SK-N-SH treated with all-trans-retinoic acid at 6 μM for 48 hours (cell line): Measurements from ENCODE around the gene BOK.

Experiments
- ATAC-seq: fragments of 200-7000 bp; cut with Tn5 transposase; 3 replicates; pipeline ENCODE4 v1.9.1; 2020; ENCODE audit warnings: mild to moderate bottlenecking, moderate library complexity
- ARNTL ChIP-seq: fragments of 450-650 bp; formaldehyde crosslinking; IDR thresholded peaks from 2 replicates; pipeline ENCODE4 v1.5.0; 2020; ENCODE audit warnings: low read depth, mild to moderate bottlenecking, moderate library complexity, borderline replicate concordance
- BACH2 ChIP-seq: fragments of 250-450 bp; sonication (Bioruptor Pico); IDR thresholded peaks from 2 replicates; pipeline ENCODE4 v1.9.0; 2021; ENCODE audit warnings: mild to moderate bottlenecking, borderline replicate concordance
- CREB5 ChIP-seq: fragments of 250-450 bp; sonication (Bioruptor Pico); IDR thresholded peaks from 2 replicates; pipeline ENCODE4 v1.5.1; 2020; ENCODE audit warnings: low read depth, mild to moderate bottlenecking, moderate library complexity
- CSDC2 ChIP-seq: fragments of 250-450 bp; sonication (Bioruptor Pico); IDR thresholded peaks from 2 replicates; pipeline ENCODE4 v1.5.0; 2020; ENCODE audit warnings: mild to moderate bottlenecking, moderate library complexity
- CSRNP3 ChIP-seq: fragments of 250-450 bp; sonication (Bioruptor Pico); IDR thresholded peaks from 2 replicates; pipeline ENCODE4 v1.5.1; 2021; ENCODE audit warnings: mild to moderate bottlenecking, moderate library complexity
- GLIS3 ChIP-seq: fragments of 250-450 bp; sonication (Bioruptor Pico); IDR thresholded peaks from 2 replicates; pipeline ENCODE4 v1.5.0; 2020; ENCODE audit warnings: mild to moderate bottlenecking, moderate library complexity
- ISL1 ChIP-seq: fragments of 250-450 bp; sonication (Bioruptor Pico); IDR thresholded peaks from 2 replicates; pipeline ENCODE4 v2.1.2; 2022; ENCODE audit warnings: mild to moderate bottlenecking, moderate library complexity
- OSR1 ChIP-seq: fragments of 250-450 bp; sonication (Bioruptor Pico); IDR thresholded peaks from 2 replicates; pipeline ENCODE4 v1.8.0; 2022; ENCODE audit warnings: moderate library complexity, mild to moderate bottlenecking, inconsistent platforms
- PATZ1 ChIP-seq: fragments of 250-450 bp; sonication (Bioruptor Pico); IDR thresholded peaks from 2 replicates; pipeline ENCODE4 v1.8.0; 2020; ENCODE audit warnings: mild to moderate bottlenecking, moderate library complexity, borderline replicate concordance
- POU6F1 ChIP-seq: fragments of 250-450 bp; sonication (Bioruptor Pico); IDR thresholded peaks from 2 replicates; pipeline ENCODE4 v1.8.0; 2021; ENCODE audit warnings: low read depth, mild to moderate bottlenecking, moderate library complexity, borderline replicate concordance
- PPARA ChIP-seq: fragments of 250-450 bp; sonication (Bioruptor Pico); IDR thresholded peaks from 2 replicates; pipeline ENCODE4 v1.5.0; 2020; ENCODE audit warnings: mild to moderate bottlenecking, borderline replicate concordance
- RARB ChIP-seq: fragments of 250-450 bp; sonication (Bioruptor Pico); IDR thresholded peaks from 2 replicates; pipeline ENCODE4 v1.8.0; 2021; ENCODE audit warnings: mild to moderate bottlenecking, moderate library complexity
- SNAI2 ChIP-seq: fragments of 250-450 bp; sonication (Bioruptor Pico); IDR thresholded peaks from 2 replicates; pipeline ENCODE4 v1.5.0; 2020; ENCODE audit warnings: mild to moderate bottlenecking, moderate library complexity
- TCF4 ChIP-seq: fragments of 250-450 bp; sonication (Bioruptor Pico); IDR thresholded peaks from 2 replicates; pipeline ENCODE4 v1.8.0; 2021; ENCODE audit warnings: mild to moderate bottlenecking, moderate library complexity, borderline replicate concordance
- TOX ChIP-seq: fragments of 250-450 bp; sonication (Bioruptor Pico); IDR thresholded peaks from 2 replicates; pipeline ENCODE4 v1.8.0; 2021; ENCODE audit warnings: mild to moderate bottlenecking, moderate library complexity, borderline replicate concordance
- TSHZ2 ChIP-seq: fragments of 250-450 bp; sonication (Bioruptor Pico); IDR thresholded peaks from 2 replicates; pipeline ENCODE4 v1.5.0; 2020; ENCODE audit warnings: mild to moderate bottlenecking, moderate library complexity
- ZFP3 ChIP-seq: fragments of 250-450 bp; sonication (Bioruptor Pico); IDR thresholded peaks from 2 replicates; pipeline ENCODE4 v1.5.0; 2020; ENCODE audit warnings: mild to moderate bottlenecking, moderate library complexity
- ZFP30 ChIP-seq: fragments of 450-650 bp; formaldehyde crosslinking; IDR thresholded peaks from 2 replicates; pipeline ENCODE4 v1.5.0; 2022; ENCODE audit warnings: mild to moderate bottlenecking, moderate library complexity
- ZNF565 ChIP-seq: fragments of 450-650 bp; formaldehyde crosslinking; conservative IDR thresholded peaks from 2 replicates; pipeline ENCODE4 v1.5.0; 2020; ENCODE audit warnings: low read depth, mild to moderate bottlenecking, moderate library complexity
- ZNF8 ChIP-seq: fragments of 450-650 bp; formaldehyde crosslinking; IDR thresholded peaks from 2 replicates; pipeline ENCODE4 v1.5.0; 2020; ENCODE audit warnings: mild to moderate bottlenecking, moderate library complexity

The BOK gene

GRCh38 chr2:241570961-241571581 is 12.5 kb downstream of the BOK start:
- TF ChIP-seq ARNTL (CRISPR knock-in tag), result no peak
- TF ChIP-seq TCF4 (CRISPR knock-in tag), result no peak
- no peak for TF ChIP-seq SNAI2 (CRISPR knock-in tag)
- TF ChIP-seq ZNF565 (CRISPR knock-in tag), result no peak
- TF ChIP-seq ZFP30 (CRISPR knock-in tag), result no peak
- TF ChIP-seq CSRNP3, result no peak
- no peak for TF ChIP-seq CSDC2 (CRISPR knock-in tag)
- no peak for TF ChIP-seq TSHZ2 (CRISPR knock-in tag)
- TF ChIP-seq PATZ1 (CRISPR knock-in tag), result no peak
- TF ChIP-seq ISL1 (CRISPR knock-in tag), result no peak
- no peak for TF ChIP-seq PPARA (CRISPR knock-in tag)
- TF ChIP-seq BACH2, result no peak
- TF ChIP-seq GLIS3 (CRISPR knock-in tag), result no peak
- no peak for TF ChIP-seq CREB5

GRCh38 chr2:241571821-241572620 is 13.5 kb downstream of the BOK start:
- ATAC-seq, result peak; percentile 20
- TF ChIP-seq POU6F1 (CRISPR knock-in tag) (no peak), ZNF8 (CRISPR knock-in tag) (no peak), OSR1 (no peak), ISL1 (CRISPR knock-in tag) (no peak), TOX (CRISPR knock-in tag) (no peak), SNAI2 (CRISPR knock-in tag) (no peak), PATZ1 (CRISPR knock-in tag) (no peak), ZFP30 (CRISPR knock-in tag) (no peak), TSHZ2 (CRISPR knock-in tag) (no peak), CSRNP3 (no peak), ZFP3 (CRISPR knock-in tag) (no peak), RARB (CRISPR knock-in tag) (no peak), ARNTL (CRISPR knock-in tag) (no peak), CREB5 (no peak)
- TF ChIP-seq, all 23 proteins: peak for 0

More at GRCh38 chr2:241570961-241571581, 12.5 kb downstream of the BOK start:
- ATAC-seq, result no peak
